Upper lobe of right lung (tissue), 1 donor: ENCODE measurements around the gene DNAJC3. TPM values are rescaled to one million over a fixed set of nuclear protein-coding genes. Genes with fewer than 3 reads are reported as not detected.
"Not testable (repeated sequence)": the region's sequence is repeated elsewhere in the genome, so short reads cannot be mapped to it uniquely, and the experiment has no call there.

Source experiments
- ATAC-seq: fragments of 200-7000 bp; cut with Tn5 transposase; one replicate; pipeline ENCODE4 v1.9.1; 2020; ENCODE audit warnings: mild to moderate bottlenecking, moderate library complexity
- DNase-seq: peaks from one replicate; pipeline ENCODE4 v3.0.0-alpha.2; 2020
- H3K27ac ChIP-seq: fragments of 200-600 bp; one replicate; pipeline ENCODE4 v1.8.0; 2022
- H3K27me3 ChIP-seq: fragments of 200-600 bp; one replicate; pipeline ENCODE4 v1.8.0; 2022; ENCODE audit warnings: mild to moderate bottlenecking
- H3K36me3 ChIP-seq: fragments of 200-600 bp; one replicate; pipeline ENCODE4 v1.8.0; 2022
- H3K4me1 ChIP-seq: fragments of 200-600 bp; one replicate; pipeline ENCODE4 v1.8.0; 2022
- H3K4me3 ChIP-seq: fragments of 200-600 bp; one replicate; pipeline ENCODE4 v1.8.0; 2022; ENCODE audit warnings: mild to moderate bottlenecking
- H3K9me3 ChIP-seq: fragments of 200-600 bp; one replicate; pipeline ENCODE4 v1.8.0; 2022
- CTCF ChIP-seq: fragments of 200-600 bp; IDR thresholded peaks from one replicate; pipeline ENCODE4 v1.8.0; 2022; ENCODE audit warnings: antibody characterized with exemption
- intact Hi-C: fragments of 100-400 bp; cut with DNase I; formaldehyde crosslinking; loops from one replicate; pipeline ENCODE4 v1.11.0; 2022
- total RNA-seq: library from RNA; stranded (reverse); fragmentation: NEBNext Ultra II Directional; extraction: Animal tissue kit (Norgen Biotek cat#: 25700); gene quantifications from one replicate; pipeline ENCODE4 v1.2.1, GENCODE V29; 2021
- donor health status: DM: no; HTN: yes; CAD: no; lungs with severe emphysema.

The DNAJC3 gene
- total RNA-seq, 1 donor from 2014 or later, result 67.9 TPM

- peak; percentile 64 for DNase-seq
- H3K36me3 ChIP-seq, result no peaks in the 10 kb centered on the region
- intact Hi-C loops, result no loop called here
- H3K9me3 ChIP-seq, result no peaks in the 10 kb centered on the region
- TF ChIP-seq CTCF, result no peak
- no peak for ATAC-seq
- H3K27me3 ChIP-seq, result no peaks in the 10 kb centered on the region
- peak overlapping the region; percentile 96 for H3K27ac ChIP-seq
- peak overlapping the region; percentile 95 for H3K4me3 ChIP-seq
- peaks cover 31% of the 10 kb centered on the region for H3K4me1 ChIP-seq
Measured at GRCh38 chr13:95676105-95676761, 706 bp upstream of the DNAJC3 start.

GRCh38 chr13:95677564-95678266, 776 bp downstream of the DNAJC3 start:
- ATAC-seq, result no peak
- intact Hi-C loops, result no loop called here
- peak overlapping the region; percentile 96 for H3K27ac ChIP-seq
- no peak for TF ChIP-seq CTCF
- peaks cover 35% of the 10 kb centered on the region for H3K4me1 ChIP-seq
- no peaks in the 10 kb centered on the region for H3K27me3 ChIP-seq
- H3K9me3 ChIP-seq, result no peaks in the 10 kb centered on the region
- no peak for DNase-seq
- H3K36me3 ChIP-seq, result no peaks in the 10 kb centered on the region
- H3K4me3 ChIP-seq, result peak overlapping the region; percentile 95

GRCh38 chr13:95678967-95679366, 2.0 kb downstream of the DNAJC3 start:
- H3K4me3 ChIP-seq, result peak overlapping the region; percentile 95
- intact Hi-C loops, result no loop called here
- no peak for TF ChIP-seq CTCF
- peaks cover 35% of the 10 kb centered on the region for H3K4me1 ChIP-seq
- H3K27ac ChIP-seq, result no peak overlapping the region
- no peaks in the 10 kb centered on the region for H3K27me3 ChIP-seq
- no peaks in the 10 kb centered on the region for H3K36me3 ChIP-seq
- H3K9me3 ChIP-seq, result no peaks in the 10 kb centered on the region
- no peak for ATAC-seq
- no peak for DNase-seq

- DNase-seq (no peak), ATAC-seq (no peak)
- Histone ChIP-seq H3K4me1 (peaks cover 30% of the 10 kb centered on the region), H3K27me3 (no peaks in the 10 kb centered on the region), H3K9me3 (no peaks in the 10 kb centered on the region), H3K36me3 (no peaks in the 10 kb centered on the region), H3K4me3 (no peak overlapping the region), H3K27ac (no peak overlapping the region)
- intact Hi-C loops, result no loop called here
- no peak for TF ChIP-seq CTCF
Measured at GRCh38 chr13:95679722-95680121, 2.8 kb downstream of the DNAJC3 start.

- Histone ChIP-seq H3K27ac (no peak overlapping the region), H3K4me3 (no peak overlapping the region), H3K36me3 (no peaks in the 10 kb centered on the region), H3K9me3 (no peaks in the 10 kb centered on the region), H3K4me1 (peaks cover 20% of the 10 kb centered on the region), H3K27me3 (no peaks in the 10 kb centered on the region)
- DNase-seq (no peak), ATAC-seq (peak; percentile 16)
- no peak for TF ChIP-seq CTCF
- intact Hi-C loops, result no loop called here
Measured at GRCh38 chr13:95684418-95684817, 7.5 kb downstream of the DNAJC3 start.

- H3K27ac ChIP-seq, H3K36me3 ChIP-seq, H3K9me3 ChIP-seq, ATAC-seq, H3K27me3 ChIP-seq, intact Hi-C loops, H3K4me3 ChIP-seq, DNase-seq: not testable (repeated sequence)
- peaks cover 15% of the 10 kb centered on the region for H3K4me1 ChIP-seq
Measured at GRCh38 chr13:95684960-95685359, 8.0 kb downstream of the DNAJC3 start.
